Islet of Langerhans (tissue), 1 donor: ENCODE measurements around the gene CRY2.

Experiments used
- FAIRE-seq: peaks from one replicate; lab custom pipeline; 2011; peaks lifted over from hg19 to GRCh38; lab: Jason Lieb, UNC

CRY2 gene

GRCh38 chr11:45879803-45880686 is 32.8 kb downstream of the CRY2 start:
- FAIRE-seq: no peak

- no peak for FAIRE-seq
These were observed 33.7 kb downstream of the CRY2 start for GRCh38 chr11:45880772-45881570.

GRCh38 chr11:45881708-45882368 is 34.6 kb downstream of the CRY2 start:
- FAIRE-seq: no peak

- no peak for FAIRE-seq
These were observed 37.4 kb downstream of the CRY2 start for GRCh38 chr11:45884596-45885185.

GRCh38 chr11:45885274-45885920 is 38.1 kb downstream of the CRY2 start, which contains the start of gene MAPK8IP1:
MAPK8IP1 (plus strand) TSS chr11:45885651; CDS start chr11:45885821, 170 bp downstream.
- no peak for FAIRE-seq

GRCh38 chr11:45885921-45886721 is 38.8 kb downstream of the CRY2 start:
- FAIRE-seq: no peak

- no peak for FAIRE-seq
These were observed 39.7 kb downstream of the CRY2 start for GRCh38 chr11:45886816-45887520.

- FAIRE-seq: no peak
These were observed 40.3 kb downstream of the CRY2 start for GRCh38 chr11:45887587-45887986.

GRCh38 chr11:45889555-45889954 is 42.3 kb downstream of the CRY2 start:
- FAIRE-seq: no peak

GRCh38 chr11:45889966-45890365 is 42.7 kb downstream of the CRY2 start:
- no peak for FAIRE-seq

GRCh38 chr11:45890886-45891550 is 43.7 kb downstream of the CRY2 start:
- FAIRE-seq: no peak

GRCh38 chr11:45892856-45893255 is 45.6 kb downstream of the CRY2 start:
- FAIRE-seq: no peak

- no peak for FAIRE-seq
These were observed 47.4 kb downstream of the CRY2 start for GRCh38 chr11:45894555-45895247.

GRCh38 chr11:45895553-45896259 is 48.4 kb downstream of the CRY2 start:
- FAIRE-seq: no peak

GRCh38 chr11:45896422-45896984 is 49.2 kb downstream of the CRY2 start:
- no peak for FAIRE-seq

GRCh38 chr11:45897556-45897955 is 50.3 kb downstream of the CRY2 start:
- no peak for FAIRE-seq

- no peak for FAIRE-seq
These were observed 51.8 kb downstream of the CRY2 start for GRCh38 chr11:45899086-45899447.
